Prostate gland (tissue), 2 donors: ENCODE results near the gene RTF2.

Experiments
- POLR2A ChIP-seq: fragments of 450-650 bp; IDR thresholded peaks from one replicate; pipeline ENCODE4 v1.6.1; 2016; ENCODE audit warnings: antibody characterized with exemption, mild to moderate bottlenecking
- POLR2AphosphoS5 ChIP-seq: sonication (generic); formaldehyde crosslinking; IDR thresholded peaks from one replicate; pipeline ENCODE4 v1.6.1; 2017; ENCODE audit warnings: antibody characterized with exemption
- TF ChIP-seq, protein P1 (sequence below), 4 experiments: fragments of 200-600 bp in 2 of 4; fragments of 450-650 bp in 2 of 4; sonication (generic) in 2 of 4; IDR thresholded peaks; 1 replicate in 3 of 4; 2 replicates in 1 of 4; pipeline ENCODE4 v1.5.1; 2016 to 2019; ENCODE audit warnings: antibody characterized with exemption in 4 of 4, mild to moderate bottlenecking in 2 of 4, moderate library complexity in 2 of 4

DNA sequence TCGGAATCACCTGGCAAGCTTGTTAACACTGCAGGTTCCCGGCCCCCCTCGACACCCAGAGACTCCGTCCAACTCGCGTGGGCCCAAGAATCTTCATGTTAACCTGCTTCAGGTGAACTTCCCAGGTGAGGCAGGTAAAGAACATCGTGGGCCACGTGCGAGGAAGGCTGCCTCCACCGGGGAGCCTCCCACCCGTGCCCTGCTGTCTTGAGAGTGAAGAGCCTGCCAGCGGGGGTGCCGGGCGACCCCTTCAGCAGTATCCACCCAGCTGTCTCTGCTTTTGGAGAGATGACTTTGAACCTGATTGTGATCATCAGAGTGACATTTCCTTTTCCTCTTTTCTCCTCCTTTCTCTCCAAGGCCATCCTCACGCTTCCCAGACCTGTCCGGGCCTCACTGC is 22.9 kb upstream of the RTF2 start:
- no peak for TF ChIP-seq POLR2A
- TF ChIP-seq, protein P1, sequence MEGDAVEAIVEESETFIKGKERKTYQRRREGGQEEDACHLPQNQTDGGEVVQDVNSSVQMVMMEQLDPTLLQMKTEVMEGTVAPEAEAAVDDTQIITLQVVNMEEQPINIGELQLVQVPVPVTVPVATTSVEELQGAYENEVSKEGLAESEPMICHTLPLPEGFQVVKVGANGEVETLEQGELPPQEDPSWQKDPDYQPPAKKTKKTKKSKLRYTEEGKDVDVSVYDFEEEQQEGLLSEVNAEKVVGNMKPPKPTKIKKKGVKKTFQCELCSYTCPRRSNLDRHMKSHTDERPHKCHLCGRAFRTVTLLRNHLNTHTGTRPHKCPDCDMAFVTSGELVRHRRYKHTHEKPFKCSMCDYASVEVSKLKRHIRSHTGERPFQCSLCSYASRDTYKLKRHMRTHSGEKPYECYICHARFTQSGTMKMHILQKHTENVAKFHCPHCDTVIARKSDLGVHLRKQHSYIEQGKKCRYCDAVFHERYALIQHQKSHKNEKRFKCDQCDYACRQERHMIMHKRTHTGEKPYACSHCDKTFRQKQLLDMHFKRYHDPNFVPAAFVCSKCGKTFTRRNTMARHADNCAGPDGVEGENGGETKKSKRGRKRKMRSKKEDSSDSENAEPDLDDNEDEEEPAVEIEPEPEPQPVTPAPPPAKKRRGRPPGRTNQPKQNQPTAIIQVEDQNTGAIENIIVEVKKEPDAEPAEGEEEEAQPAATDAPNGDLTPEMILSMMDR (IDR thresholded peaks at IDR 0.05) = no peak
- TF ChIP-seq POLR2AphosphoS5 = no peak
